DMS53 treated with DMSO at 0.1 percent for 48 hours (cell line): ENCODE measurements around the gene CPE.

Source experiments
- DNase-seq: peaks from one replicate; lab custom pipeline; 2025; ENCODE audit not compliant: unreplicated experiment; lab: John Stamatoyannopoulos, UW

CPE gene

GRCh38 chr4:165364452-165365080 lies 14.2 kb upstream of the CPE start:
- DNase-seq: no peak

- no peak for DNase-seq
These were observed 11.8 kb upstream of the CPE start for GRCh38 chr4:165367040-165367439.

GRCh38 chr4:165368114-165368513 lies 10.7 kb upstream of the CPE start:
- no peak for DNase-seq

- no peak for DNase-seq
These were observed 10.2 kb upstream of the CPE start for GRCh38 chr4:165368567-165368966.

GRCh38 chr4:165369522-165369921 lies 9.3 kb upstream of the CPE start:
- DNase-seq: no peak

- DNase-seq: no peak
These were observed 8.3 kb upstream of the CPE start for GRCh38 chr4:165370530-165370929.

GRCh38 chr4:165375465-165375864 lies 3.3 kb upstream of the CPE start:
- DNase-seq: no peak

GRCh38 chr4:165378398-165378744 lies 437 bp upstream of the CPE start:
- DNase-seq: no peak

GRCh38 chr4:165379678-165380064 lies 863 bp downstream of the CPE start:
- DNase-seq: no peak

GRCh38 chr4:165380805-165381204 lies 2.0 kb downstream of the CPE start:
- no peak for DNase-seq

GRCh38 chr4:165381821-165382373 lies 3.1 kb downstream of the CPE start:
- no peak for DNase-seq

- no peak for DNase-seq
These were observed 3.8 kb downstream of the CPE start for GRCh38 chr4:165382640-165383039.

- DNase-seq: no peak
These were observed 4.8 kb downstream of the CPE start for GRCh38 chr4:165383591-165384073.

- DNase-seq: no peak
These were observed 5.4 kb downstream of the CPE start for GRCh38 chr4:165384186-165384585.

- no peak for DNase-seq
These were observed 5.8 kb downstream of the CPE start for GRCh38 chr4:165384598-165384997.

GRCh38 chr4:165385126-165385525 lies 6.3 kb downstream of the CPE start:
- DNase-seq: no peak

- no peak for DNase-seq
These were observed 7.5 kb downstream of the CPE start for GRCh38 chr4:165386328-165386727.

- DNase-seq: no peak
These were observed 9.9 kb downstream of the CPE start for GRCh38 chr4:165388756-165389155.

GRCh38 chr4:165393051-165393450 lies 14.2 kb downstream of the CPE start:
- no peak for DNase-seq

GRCh38 chr4:165393704-165394103 lies 14.9 kb downstream of the CPE start:
- no peak for DNase-seq

- no peak for DNase-seq
These were observed 15.5 kb downstream of the CPE start for GRCh38 chr4:165394275-165394674.

GRCh38 chr4:165398570-165398969 lies 19.8 kb downstream of the CPE start:
- DNase-seq: peak; percentile 87

- DNase-seq: no peak
These were observed 23.6 kb downstream of the CPE start for GRCh38 chr4:165402375-165402774.
